ENCODE data around the gene SARM1.

SARM1 gene

DNA sequence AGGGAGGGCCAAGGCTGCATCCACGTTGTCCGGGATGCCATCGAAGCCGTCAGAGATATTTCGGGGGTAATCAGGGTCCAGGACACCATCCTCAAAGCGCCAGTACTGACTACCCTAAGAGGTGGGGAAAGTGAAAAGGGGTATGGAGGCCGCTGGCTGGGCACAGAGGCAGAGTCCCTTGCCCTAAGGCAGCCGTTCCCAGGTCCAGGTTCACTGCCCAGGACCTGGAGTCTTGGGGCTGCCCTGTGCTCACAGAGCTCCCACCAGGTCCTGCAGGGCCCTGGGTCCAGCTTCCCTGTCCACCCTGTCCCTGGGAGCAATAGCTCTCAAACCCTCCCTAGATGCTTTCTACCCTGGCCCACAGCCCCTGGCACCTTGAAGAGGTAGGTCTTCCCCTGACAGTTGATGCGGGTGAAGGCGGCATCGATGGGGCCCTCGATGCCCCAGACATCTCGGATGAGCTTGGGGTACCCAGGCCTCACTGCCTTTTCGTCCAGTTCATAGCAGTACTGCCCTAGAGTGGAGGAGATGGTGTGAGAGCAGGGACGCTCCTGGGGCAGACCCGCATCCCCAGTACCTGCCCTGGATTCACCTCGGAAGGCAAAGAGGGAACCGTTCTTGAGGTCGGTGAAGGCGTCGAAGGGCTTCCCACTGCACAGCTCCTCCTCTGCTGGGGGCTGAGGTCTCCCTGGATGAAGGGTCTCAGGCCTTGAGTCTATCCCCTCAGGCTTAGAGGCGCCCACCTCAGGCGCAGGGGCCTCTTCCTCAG lies 2.4 kb upstream of the SARM1 start:
- DNase-seq (ENCODE audit: low read depth) = no peak

DNA sequence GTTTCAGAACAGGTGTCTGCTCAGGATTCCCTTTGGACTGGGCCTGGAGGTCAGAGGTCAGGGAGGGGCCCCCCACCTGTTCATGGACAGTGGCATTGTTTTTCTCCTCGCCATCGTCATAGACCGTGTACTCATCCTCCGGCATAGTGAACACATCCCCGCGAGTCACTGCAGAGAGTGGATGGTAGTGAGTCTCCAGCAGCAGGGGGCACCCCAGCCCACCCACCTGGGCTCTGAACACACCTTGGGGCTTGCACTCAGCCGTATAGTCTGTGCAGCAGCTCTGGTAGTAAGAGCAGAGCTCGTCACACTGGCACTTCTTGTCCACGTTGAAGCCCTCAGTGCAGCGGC lies 1.8 kb upstream of the SARM1 start:
- DNase-seq (ENCODE audit: low read depth) = no peak

DNA sequence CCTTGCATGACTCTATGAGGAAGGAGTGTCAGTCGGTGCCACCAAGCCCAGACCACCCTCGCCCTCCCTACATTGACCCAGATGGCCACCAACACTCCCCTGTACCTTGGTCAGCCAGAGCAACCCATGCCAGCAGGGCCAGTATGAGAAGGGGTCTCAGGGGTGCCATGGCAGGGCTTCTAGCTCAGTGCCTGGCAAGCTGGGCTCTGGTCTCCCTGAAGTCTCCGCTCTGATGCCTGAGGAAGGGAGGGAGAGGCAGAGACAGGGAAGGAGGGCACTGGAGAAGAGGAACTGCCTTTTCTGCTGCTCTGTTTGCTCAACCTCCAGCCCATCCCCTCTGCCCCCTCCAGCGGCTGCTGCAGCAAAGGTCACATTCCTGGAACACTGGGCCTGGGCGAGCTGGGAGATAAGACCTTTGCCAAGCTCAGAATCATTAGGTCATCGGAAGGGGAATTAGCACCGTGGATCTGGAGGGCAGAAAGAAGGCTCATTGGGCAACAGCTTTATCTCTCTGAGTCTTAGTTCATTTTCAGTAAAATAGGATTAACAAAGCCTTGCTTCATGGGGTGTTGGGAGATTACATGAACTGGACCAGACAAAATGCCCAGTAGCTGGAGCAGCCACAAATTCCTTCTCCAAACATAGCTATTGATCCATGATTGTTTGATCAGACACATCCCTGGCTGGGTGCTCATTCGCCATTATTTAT lies 1.3 kb upstream of the SARM1 start, which contains the start of gene VTN:
Gene VTN (minus strand): TSS at position 273 of the 709 bp plus-strand sequence. CDS start 104 bp downstream, at position 169.
- no peak for DNase-seq (ENCODE audit: low read depth)

DNA sequence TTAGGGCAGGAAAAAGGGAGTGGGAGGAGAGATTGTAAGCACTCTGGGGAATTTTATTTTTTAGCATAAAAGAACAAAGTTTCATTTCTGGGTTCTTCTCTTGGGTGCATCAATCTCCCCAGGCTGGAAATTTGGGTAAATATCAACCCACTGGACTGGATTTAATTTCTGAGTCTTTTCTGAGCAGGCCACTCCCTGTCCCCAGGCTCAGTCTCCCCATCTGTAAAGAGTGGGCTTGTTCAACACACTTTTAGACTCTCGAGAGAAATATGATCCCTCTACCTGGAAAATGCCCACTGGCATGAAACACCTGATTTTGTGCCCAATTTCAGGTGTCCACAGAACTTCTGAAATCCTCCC lies 770 bp upstream of the SARM1 start:
- no peak for DNase-seq (ENCODE audit: low read depth)

DNA sequence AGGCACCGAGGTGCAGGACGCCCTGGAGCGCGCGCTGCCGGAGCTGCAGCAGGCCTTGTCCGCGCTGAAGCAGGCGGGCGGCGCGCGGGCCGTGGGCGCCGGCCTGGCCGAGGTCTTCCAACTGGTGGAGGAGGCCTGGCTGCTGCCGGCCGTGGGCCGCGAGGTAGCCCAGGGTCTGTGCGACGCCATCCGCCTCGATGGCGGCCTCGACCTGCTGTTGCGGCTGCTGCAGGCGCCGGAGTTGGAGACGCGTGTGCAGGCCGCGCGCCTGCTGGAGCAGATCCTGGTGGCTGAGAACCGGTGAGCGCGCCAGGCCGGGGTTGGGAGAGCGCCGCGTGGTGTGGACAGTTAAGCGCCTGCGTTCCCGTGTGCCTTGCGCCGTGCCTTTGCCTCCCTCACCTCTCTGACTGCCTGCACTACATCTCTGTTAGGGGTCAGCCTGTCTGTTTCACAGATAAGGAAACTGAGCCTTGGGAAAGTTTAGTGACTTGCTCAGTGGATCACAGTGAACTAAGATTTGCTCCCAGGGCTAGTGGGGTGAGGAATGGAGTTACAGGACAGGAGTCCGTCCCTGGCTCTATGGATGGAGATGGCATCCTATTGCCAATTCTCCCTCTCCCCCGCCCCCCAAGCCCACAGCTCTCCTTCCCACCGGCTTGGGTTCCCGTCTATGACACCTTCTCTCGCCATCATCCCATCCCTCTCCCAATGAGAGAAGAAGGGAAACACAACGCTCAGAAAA lies 880 bp downstream of the SARM1 start:
- DNase-seq (ENCODE audit: low read depth) = no peak

DNA sequence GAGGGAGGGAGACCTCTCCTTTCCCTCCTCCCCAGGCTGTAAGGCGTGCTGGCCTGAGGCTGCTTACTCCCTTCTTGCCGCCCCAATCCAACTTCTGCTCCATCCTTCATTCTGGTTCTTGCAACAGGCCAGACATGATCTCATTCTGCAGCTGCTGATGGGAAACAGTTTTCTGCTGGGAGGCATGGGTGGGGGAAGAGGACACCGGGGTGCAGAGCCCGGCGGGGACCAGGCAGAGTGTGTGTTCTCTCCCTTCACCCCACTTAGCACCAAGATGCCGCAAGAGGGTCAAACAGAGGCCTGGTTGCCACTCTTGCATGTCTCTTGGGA lies 1.4 kb downstream of the SARM1 start:
- DNase-seq (ENCODE audit: low read depth) = no peak

DNA sequence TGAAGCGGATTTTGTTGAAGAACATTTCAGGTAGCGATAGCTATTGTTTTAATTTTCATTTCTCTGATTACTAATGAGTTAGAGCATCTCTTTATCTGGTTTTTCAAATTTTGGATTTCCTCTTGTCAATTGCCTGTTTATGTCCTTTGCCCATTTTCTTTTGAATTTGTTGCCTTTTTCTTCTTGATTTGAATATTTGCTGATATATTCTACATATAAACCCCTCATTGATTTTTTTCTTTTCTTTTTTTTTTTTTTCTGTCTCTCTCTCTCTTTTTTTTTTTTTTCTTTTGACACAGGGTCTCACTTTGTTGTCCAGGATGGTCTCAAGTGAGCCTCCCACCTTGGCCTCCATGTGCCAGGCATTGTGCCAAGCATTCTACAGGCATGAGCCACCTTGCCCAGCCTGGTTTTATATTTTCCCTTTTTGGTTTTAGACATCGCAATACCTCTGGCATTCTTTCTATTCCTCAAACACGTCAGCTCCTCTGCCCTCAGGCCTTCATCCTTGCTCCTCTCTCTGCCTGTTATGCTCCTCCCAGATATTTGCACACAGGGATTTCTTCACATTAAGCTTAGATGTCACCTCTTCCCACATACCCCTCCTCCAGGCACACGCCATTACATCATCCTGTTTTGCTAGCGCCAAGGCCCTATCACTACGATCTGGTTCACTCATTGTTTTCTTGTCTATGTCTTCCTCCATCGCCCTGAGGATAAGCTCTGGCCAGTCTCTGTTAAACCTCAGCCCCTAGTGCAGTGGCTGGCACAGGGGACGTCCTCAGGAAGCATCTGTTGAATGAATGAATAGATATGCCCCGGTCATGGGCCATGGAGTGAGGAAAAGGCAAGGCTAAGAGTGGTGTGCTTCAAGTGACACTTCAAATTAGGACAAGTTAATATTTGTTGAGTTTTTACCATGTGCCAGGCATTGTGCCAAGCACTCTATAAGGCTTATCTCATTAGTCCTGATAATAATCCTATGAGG lies 8.6 kb downstream of the SARM1 start:
- no peak for DNase-seq (ENCODE audit: low read depth)

DNA sequence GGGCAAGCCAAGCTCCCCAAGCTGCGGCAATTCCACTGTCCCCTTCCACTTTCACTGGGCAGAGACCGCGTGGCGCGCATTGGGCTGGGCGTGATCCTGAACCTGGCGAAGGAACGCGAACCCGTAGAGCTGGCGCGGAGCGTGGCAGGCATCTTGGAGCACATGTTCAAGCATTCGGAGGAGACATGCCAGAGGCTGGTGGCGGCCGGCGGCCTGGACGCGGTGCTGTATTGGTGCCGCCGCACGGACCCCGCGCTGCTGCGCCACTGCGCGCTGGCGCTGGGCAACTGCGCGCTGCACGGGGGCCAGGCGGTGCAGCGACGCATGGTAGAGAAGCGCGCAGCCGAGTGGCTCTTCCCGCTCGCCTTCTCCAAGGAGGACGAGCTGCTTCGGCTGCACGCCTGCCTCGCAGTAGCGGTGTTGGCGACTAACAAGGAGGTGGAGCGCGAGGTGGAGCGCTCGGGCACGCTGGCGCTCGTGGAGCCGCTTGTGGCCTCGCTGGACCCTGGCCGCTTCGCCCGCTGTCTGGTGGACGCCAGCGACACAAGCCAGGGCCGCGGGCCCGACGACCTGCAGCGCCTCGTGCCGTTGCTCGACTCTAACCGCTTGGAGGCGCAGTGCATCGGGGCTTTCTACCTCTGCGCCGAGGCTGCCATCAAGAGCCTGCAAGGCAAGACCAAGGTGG lies 9.8 kb downstream of the SARM1 start:
- DNase-seq (ENCODE audit: low read depth) = no peak

DNA sequence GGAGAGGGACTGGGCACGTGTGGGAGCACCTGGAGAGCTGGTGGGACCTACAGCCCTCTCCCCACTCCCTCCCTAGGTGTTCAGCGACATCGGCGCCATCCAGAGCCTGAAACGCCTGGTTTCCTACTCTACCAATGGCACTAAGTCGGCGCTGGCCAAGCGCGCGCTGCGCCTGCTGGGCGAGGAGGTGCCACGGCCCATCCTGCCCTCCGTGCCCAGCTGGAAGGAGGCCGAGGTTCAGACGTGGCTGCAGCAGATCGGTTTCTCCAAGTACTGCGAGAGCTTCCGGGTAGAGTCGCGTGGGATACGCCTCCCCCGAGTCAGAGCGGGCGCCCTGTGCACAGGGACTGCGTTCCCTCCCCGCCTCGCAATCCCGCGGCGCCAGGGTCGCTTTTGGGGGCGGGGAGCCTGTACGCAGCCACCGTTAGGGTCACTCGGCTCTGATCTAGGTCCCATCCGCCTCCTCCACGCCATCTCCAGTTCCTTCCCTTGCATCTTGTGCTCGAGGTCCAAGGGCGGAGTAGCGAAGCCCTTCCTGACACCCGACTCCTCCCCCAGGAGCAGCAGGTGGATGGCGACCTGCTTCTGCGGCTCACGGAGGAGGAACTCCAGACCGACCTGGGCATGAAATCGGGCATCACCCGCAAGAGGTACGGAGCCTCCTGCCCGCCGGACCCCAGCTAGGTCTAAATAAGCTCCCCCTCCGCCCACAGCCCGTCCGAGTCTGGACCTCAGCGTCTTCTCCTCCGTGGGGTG lies 13.0 kb downstream of the SARM1 start:
- no peak for DNase-seq (ENCODE audit: low read depth)

DNA sequence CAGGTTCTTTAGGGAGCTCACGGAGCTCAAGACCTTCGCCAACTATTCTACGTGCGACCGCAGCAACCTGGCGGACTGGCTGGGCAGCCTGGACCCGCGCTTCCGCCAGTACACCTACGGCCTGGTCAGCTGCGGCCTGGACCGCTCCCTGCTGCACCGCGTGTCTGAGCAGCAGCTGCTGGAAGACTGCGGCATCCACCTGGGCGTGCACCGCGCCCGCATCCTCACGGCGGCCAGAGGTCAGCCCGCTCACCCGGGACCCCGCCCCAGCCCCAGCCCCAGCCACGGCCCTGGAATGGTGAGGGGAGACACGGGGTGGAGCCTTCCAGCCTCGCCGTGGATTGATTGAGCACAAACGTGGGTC lies 13.5 kb downstream of the SARM1 start:
- DNase-seq (ENCODE audit: low read depth) = no peak

DNA sequence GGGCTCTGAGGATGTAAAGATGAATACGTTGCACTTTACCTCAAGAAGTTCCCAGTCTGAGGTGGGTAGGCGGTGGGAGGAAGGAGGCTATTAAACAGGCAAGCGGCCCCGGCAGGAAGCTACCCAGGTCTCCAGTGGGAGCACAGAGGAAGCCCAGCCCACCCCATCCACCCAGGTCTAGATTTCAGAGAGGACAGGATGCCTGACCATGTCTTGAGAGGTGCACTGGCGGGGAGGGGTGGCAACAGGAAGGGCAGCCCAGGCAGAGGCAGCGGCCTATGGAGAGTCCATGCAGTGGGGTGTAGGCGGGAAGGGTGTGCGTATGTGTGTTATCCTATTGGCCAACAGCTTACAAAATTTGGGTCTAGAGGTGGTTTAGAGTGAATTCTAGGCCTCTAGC lies 13.9 kb downstream of the SARM1 start:
- DNase-seq (ENCODE audit: low read depth) = no peak

DNA sequence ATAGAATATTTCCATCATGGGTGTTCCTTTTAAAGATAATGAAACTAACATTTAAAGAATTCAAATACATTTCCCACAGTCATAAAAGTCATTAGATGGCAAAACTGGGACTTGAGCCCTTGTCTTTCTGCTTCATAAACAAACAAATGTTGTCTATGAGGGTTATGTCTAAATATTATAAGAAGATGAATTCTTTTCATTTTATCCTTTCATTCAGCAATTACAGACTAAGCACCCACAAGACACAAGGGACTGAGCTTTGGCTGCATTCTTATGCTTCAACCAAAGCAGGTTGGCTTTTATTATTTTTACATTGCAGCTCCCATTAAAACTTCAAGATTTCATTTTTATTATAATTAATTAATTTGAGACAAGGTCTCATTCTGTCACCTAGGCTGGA lies 14.9 kb downstream of the SARM1 start:
- DNase-seq (ENCODE audit: low read depth) = no peak

DNA sequence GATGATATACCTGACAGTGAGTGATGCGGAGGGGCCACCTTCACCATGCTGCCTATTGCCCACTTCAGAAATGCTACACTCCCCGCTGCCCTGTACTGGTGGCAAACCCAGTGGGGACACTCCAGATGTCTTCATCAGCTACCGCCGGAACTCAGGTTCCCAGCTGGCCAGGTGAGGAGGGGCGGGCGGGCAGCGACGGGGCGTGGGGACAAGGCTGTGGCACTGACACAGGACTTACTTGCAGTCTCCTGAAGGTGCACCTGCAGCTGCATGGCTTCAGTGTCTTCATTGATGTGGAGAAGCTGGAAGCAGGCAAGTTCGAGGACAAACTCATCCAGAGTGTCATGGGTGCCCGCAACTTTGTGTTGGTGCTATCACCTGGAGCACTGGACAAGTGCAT lies 16.6 kb downstream of the SARM1 start:
- DNase-seq (ENCODE audit: low read depth) = no peak

DNA sequence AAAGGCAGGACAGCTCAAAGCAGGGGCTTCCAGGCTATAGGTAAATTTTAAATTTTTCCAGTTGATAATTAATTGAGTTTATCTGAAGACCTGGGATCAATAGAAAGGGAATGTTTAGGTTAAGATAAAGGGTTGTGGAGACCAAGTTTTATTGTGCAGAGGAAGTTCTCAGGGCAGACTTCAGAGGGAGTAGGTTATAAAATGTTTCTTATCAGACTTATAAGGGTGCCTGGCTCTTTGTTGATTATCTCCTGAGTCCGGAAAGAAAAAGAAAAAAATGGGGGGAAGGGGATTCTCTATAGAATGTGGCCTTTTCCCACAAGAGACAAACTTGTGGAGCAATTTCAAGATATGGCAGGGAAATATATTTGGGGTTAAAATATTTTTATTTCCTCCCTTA lies 18.6 kb downstream of the SARM1 start:
- no peak for DNase-seq (ENCODE audit: low read depth)

DNA sequence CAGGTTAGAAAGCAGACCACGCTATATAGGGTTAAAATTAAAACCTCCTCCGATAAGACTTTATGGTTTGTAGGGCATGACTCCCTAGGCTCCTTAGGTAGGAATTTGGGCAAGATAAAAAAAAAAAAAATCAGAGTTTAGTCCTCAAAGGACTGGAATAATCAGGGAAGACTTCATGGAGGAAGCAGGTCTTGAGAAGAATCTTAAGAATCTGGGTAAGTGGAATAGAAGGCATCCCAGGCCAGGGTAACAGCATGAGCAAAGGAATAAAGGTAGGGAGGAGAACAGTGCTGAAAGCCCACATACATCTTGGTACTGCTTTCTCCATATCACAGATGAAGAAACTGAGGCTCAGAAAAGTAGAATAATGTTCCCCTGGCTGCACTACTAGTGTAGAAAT lies 19.1 kb downstream of the SARM1 start:
- DNase-seq (ENCODE audit: low read depth) = no peak

DNA sequence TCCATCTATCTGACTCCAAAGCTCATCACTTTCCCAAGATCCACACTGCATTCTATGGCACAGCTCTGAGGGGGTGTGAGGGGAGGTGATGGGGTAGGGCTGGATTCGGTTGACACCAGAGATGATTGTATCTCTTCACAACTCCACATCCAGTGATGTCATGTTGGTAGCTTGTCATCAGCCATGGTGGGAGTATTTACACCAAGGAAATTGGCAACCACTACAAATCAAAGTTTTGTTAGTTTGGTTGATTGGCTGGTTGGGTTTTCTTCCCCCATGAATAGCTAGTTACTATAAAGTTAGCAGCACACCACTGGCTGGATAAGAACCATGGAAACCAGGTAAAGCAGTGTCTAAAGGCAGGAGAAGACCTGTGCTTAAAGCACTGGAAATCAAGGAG lies 19.5 kb downstream of the SARM1 start:
- DNase-seq (ENCODE audit: low read depth) = no peak

DNA sequence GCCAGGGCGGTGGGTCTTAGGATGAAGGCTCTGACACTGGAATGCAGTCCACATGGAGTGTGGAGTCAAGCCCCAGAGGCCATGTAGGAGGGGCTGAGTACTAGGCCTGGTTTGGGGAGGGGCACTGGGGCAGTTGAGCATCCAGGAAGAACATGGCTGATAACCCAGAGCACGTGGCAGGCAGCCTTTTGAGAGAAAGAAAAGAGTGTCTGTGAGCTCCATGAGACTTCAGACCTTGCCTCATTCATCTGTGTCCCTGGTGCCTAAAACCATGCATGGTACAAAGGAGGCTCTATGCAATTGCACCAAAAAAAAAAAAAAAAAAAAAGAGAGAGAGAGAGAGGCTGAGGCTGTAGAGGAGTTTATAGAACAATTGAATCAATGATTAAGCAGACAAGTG lies 19.9 kb downstream of the SARM1 start:
- DNase-seq (ENCODE audit: low read depth) = no peak

DNA sequence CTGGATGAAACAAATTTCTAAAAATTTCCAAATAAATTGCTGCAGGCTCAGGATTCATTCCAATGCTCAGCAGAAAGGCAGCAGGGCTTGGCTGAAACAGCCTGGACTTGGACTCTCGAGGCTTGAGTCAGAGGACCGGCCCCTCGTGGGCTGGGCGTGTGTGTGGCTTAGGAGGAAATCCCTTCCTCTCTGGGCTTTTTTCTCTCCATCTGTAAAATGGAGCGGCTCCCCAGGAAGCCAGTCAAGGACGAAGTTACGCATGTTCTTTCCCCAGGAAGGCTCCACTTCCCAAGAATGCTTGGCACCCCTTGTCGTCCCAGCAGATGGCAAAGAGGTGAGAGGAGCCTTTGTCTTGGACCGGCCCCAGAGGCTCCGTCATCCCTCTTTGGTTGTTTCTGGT lies 21.0 kb downstream of the SARM1 start:
- no peak for DNase-seq (ENCODE audit: low read depth)

DNA sequence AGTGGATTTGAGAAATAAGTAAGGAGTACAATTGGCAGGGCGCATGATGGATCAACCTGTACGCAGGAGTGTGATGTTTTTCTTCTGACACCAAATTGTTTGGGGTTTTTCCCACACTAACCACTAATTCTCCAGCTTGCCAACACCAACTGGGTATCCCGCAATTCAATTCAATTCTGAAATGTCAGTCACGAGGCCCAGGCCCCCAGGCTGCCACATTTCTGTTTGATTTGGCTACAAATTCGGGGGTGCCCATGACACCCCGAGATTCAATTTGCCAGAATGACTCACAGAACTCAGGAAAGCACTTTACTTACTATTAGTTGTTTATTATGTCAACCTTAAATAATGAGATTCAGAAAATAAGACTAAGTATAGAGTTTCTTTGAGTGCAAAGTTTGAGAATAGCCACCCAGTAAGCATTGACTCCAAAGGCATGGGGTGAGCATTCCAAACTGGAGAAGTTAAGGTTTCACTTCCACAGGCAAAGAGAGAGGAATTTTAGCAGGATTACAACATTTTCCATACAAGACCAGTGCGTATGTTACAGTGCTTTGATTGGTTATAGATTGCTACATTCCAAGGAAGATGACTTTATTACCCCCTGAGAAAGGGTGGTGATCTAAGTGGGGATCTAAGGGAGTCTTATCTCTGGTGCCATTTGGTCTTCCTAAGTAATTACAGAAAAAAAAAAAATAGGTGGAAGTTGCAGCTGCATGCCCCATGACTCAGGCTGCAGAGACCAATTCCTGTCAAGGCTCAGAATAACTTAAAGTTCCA lies 23.0 kb downstream of the SARM1 start:
- no peak for DNase-seq (ENCODE audit: low read depth)

DNA sequence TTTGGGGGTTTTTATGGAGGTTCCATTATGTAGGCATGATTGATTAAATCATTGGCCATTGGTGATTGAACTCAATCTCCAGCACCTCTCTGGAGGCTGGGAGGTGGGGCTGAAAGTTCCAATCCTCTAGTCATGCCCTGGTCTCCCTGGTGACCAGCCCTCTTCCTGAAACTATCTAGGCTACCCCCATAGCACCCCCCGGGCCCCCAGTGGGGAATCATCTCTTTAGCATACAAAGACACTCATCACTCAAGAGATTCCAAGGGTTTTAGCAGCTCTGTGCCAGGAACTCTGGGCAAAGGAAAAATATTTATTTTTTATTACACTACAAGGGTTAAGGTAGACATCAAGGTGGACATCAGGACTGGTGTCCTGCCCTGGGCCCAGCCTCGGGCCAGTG lies 23.9 kb downstream of the SARM1 start:
- no peak for DNase-seq (ENCODE audit: low read depth)
